ES-I3 (cell line): ENCODE data around the gene PHAF1.
A peak's percentile ranks its signal among the peaks of the same experiment; 100 is the strongest.

Experiments
- H3K36me3 ChIP-seq: 2 replicates; pipeline ENCODE4 v1.6.1; 2013; ENCODE audit warnings: mild to moderate bottlenecking, low read length, control low read depth, moderate library complexity; ENCODE audit not compliant: insufficient read depth
- H3K4me1 ChIP-seq: 2 replicates; pipeline ENCODE4 v1.6.1; 2013; ENCODE audit warnings: mild to moderate bottlenecking, control low read depth, low read length; ENCODE audit not compliant: insufficient read depth
- H3K9ac ChIP-seq: 2 replicates; pipeline ENCODE4 v1.6.1; 2013; ENCODE audit warnings: low read depth, mild to moderate bottlenecking, low read length, moderate library complexity
- H3K9me3 ChIP-seq: 2 replicates; pipeline ENCODE4 v1.6.1; 2013; ENCODE audit warnings: mild to moderate bottlenecking, low read length, moderate library complexity; ENCODE audit not compliant: control insufficient read depth, insufficient read depth

Gene PHAF1

DNA sequence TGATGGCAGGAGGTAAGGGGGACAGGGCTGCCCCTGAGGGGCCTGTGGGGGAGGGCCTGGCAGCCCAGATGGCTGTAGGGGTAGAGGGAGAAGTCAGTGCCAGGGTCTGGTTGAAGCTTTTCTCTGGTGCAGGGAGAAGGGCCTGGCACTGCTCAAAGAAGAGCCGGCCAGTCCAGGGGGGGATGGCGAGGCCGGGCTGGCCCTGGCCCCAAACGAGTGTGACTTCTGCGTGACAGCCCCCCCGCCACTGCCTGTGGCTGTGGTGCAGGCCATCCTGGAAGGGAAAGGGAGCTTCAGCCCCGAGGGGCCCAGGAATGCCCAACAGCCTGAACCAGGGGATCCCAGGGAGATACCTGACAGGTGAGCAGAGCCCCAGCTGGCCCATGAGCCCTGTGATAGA, 57.8 kb downstream of the PHAF1 start:
- H3K4me1 ChIP-seq: no peaks in the 10 kb centered on the region; the same call in 1 of the 2 replicates
- no peaks in the 10 kb centered on the region for H3K36me3 ChIP-seq
- H3K9ac ChIP-seq: no peak overlapping the region
- H3K9me3 ChIP-seq: no peaks in the 10 kb centered on the region; the same call in 1 of the 2 replicates

DNA sequence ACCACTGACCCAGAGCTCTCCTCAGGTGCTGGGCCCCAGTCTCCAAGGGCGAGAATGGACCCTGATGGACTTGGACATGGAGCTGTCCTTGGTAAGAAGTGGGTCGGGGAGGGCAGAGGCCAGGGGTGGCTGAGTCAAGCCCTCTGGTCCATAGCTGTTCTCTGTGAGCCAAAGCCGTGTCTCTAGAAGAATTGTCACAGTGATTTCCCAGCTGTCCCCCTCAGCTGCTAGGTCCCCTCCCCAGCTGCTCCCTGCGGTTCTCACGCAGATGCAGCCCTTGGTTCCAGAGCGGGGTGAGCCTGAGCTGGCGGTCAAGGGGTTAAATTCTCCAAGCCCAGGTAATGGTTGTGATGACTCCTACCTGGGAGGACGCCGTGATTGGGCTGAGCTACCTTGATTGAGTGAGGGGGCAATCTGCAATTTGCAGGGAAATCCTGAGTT, 59.3 kb downstream of the PHAF1 start:
- Histone ChIP-seq H3K4me1 (peaks cover 3% of the 10 kb centered on the region; the same call in 1 of the 2 replicates), H3K36me3 (no peaks in the 10 kb centered on the region)

DNA sequence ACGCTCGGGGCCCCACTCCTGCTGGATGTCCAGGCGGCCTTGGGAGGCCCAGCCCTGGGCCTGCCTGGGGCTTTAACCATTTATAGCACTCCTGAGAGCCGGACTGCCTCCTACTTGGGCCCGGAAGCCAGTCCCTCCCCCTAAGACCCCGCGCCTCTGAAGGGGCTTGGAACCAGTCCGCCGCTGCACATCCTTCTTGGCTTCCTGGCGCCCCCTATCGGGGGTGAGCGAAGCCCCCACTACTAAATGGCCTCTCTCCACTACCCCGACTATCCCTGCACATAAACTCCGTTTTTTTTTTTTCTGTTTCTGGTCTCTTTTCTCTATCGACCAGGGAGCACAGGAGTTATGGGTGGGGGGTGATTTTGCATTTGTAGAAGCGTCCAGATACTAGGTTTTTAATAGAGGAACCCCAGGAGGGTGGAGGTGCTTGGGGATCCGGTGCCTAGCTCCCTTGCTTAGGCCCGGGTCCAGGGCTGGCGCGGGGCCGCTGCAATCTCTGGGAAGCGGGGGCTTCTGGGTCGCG, 60.0 kb downstream of the PHAF1 start:
- peak overlapping the region; percentile 61; the same call in 1 of the 2 replicates for H3K9ac ChIP-seq
- no peaks in the 10 kb centered on the region; the same call in 1 of the 2 replicates for H3K9me3 ChIP-seq
- H3K36me3 ChIP-seq: no peaks in the 10 kb centered on the region
- H3K4me1 ChIP-seq: peaks cover 3% of the 10 kb centered on the region; the same call in 1 of the 2 replicates

More for the DNA sequence above, 59.3 kb downstream of the PHAF1 start:
- Histone ChIP-seq H3K9ac (peak overlapping the region; percentile 61; the same call in 1 of the 2 replicates), H3K9me3 (no peaks in the 10 kb centered on the region; the same call in 1 of the 2 replicates)

DNA sequence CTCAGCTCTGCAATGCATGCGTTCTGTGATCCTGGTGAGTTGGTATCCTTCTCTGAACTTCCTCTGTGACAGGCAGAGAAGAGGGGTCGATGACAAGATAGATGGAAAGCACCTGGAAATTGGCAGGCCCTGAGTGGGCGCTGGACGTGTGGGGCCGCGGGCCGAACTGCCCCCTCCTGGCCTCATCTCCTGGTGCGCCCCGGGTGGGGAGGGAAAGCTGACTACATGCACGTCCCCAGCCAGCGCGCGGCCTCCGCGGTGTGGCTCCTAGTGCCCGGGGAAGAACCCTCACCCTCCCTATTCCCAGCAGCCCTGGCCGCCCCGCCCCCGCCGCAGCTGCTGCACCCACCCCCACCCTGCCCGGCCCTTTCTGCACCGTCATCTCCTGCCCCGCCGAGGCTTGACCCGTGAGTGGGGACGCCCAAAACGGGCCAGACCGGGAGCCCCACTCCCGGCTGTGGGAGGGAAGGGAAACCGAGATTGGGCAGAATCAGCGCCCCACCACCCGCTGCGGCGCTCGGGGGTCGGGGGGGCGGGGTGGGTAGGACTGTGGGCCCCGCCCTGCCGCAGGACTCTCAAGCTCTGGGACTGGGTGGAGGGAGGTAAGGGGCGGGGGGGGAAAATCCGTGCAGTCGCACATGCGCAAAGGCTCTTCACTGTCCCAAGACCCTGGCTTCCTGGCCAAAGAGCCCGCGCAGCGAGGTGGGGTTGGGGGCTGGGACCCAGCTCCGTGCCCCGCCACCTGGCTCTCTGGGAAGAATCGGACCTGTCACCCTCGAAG, 60.6 kb downstream of the PHAF1 start, which contains the start of gene NOL3:
Gene NOL3, plus strand, starts transcription at position 371 of the 781 bp plus-strand sequence.
- H3K36me3 ChIP-seq: no peaks in the 10 kb centered on the region
- peak within 1 kb of the TSS; percentile 61 for H3K9ac ChIP-seq
- peaks cover 3% of the 10 kb centered on the region; the same call in 1 of the 2 replicates for H3K4me1 ChIP-seq
- H3K9me3 ChIP-seq: no peaks in the 10 kb centered on the region

DNA sequence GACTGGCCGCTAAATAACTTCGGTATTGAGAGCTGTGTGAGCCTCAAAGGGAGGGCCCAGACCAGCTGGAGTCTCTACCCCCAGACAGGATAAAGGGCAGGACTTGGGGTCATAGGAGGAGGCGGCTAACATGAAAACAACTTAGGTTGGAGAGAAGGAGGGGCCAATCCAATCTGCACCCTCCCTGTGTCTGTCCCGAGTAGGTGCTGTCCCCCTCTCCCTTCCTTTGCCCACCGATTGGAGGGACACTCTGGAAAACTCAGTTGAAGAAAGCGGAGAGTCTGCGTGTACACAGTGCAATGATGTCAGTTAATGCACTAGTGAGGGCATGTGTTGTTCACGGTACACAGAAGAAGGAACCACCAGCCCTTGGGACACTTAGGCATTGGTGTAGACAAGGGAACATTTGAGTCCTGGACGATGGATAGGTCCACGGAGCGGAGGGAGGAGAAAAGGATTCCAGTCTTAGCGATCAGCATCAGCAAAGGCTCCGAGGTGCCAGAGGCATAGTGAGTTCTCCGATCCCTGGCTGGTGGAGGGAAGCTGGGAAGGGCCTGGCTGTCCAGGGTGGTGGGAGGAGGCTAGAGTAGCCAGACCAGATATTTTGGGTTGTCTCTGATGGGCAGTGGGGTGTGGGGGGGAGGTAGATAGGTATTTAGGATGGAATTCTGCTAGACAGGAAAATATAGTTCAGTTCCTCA, 61.4 kb downstream of the PHAF1 start:
- Histone ChIP-seq H3K9ac (peak overlapping the region; percentile 54), H3K36me3 (no peaks in the 10 kb centered on the region), H3K4me1 (peaks cover 3% of the 10 kb centered on the region; the same call in 1 of the 2 replicates), H3K9me3 (no peaks in the 10 kb centered on the region)

DNA sequence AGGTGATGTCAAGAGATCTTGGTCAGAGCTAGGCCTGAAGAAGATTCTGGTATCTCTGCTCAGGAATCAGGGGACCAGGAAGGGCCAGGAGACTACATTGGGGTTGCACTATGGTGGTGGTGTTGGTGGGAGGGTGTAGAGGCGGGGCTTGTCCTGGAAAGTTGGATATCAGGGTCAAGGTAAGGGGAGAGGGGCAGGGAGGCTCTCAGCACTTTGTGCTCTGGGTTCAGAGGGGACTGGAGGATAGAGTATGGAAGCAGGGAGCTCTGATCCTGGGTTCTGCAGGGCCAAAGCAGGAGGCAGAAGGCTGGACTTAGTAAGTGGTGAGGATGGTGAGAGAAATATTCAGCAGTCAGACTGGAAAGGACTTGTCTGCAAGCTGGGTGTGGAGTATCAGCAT, 63.6 kb downstream of the PHAF1 start:
- no peaks in the 10 kb centered on the region for H3K9me3 ChIP-seq
- H3K9ac ChIP-seq: peak overlapping the region; percentile 53; the same call in 1 of the 2 replicates
- H3K36me3 ChIP-seq: no peaks in the 10 kb centered on the region
- peaks cover 3% of the 10 kb centered on the region; the same call in 1 of the 2 replicates for H3K4me1 ChIP-seq

DNA sequence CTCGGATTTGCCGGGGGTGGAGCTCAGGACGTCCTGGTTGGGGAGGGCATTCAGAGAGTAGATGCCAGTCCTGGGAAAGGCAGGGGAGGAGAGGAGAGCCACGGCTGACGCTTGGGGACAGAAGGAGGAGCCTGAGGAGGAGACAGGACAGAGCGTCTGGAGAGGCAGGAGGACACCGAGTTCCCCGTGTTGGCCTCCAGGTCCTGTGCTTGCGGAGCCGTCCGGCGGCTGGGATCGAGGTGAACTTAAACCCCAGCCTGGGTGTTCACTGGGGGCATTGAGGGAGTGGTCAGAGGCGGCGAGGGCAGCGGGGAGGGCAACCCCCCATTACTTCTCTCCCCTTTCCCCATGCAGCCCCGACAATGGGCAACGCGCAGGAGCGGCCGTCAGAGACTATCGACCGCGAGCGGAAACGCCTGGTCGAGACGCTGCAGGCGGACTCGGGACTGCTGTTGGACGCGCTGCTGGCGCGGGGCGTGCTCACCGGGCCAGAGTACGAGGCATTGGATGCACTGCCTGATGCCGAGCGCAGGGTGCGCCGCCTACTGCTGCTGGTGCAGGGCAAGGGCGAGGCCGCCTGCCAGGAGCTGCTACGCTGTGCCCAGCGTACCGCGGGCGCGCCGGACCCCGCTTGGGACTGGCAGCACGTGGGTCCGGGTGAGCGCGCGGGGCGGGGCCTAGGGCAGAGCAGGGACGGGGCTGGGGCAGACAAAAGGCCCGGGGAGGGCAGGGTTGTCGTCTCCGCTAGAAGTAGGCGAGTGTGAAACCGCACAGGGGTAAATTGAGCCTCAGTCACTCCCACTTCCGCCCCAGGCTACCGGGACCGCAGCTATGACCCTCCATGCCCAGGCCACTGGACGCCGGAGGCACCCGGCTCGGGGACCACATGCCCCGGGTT, 64.3 kb downstream of the PHAF1 start:
- no peaks in the 10 kb centered on the region for H3K9me3 ChIP-seq
- H3K36me3 ChIP-seq: no peaks in the 10 kb centered on the region
- peak overlapping the region; percentile 53 for H3K9ac ChIP-seq
- H3K4me1 ChIP-seq: peaks cover 7% of the 10 kb centered on the region; the same call in 1 of the 2 replicates

DNA sequence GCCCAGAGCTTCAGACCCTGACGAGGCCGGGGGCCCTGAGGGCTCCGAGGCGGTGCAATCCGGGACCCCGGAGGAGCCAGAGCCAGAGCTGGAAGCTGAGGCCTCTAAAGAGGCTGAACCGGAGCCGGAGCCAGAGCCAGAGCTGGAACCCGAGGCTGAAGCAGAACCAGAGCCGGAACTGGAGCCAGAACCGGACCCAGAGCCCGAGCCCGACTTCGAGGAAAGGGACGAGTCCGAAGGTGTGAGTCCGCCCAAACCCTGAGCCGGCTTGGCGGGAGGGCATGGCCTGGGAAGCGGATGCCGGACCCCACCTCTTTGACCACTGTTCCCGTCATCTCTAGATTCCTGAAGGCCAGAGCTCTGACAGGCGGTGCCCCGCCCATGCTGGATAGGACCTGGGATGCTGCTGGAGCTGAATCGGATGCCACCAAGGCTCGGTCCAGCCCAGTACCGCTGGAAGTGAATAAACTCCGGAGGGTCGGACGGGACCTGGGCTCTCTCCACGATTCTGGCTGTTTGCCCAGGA, 65.0 kb downstream of the PHAF1 start:
- Histone ChIP-seq H3K9ac (peak overlapping the region; percentile 53; the same call in 1 of the 2 replicates), H3K4me1 (peaks cover 7% of the 10 kb centered on the region; the same call in 1 of the 2 replicates), H3K9me3 (no peaks in the 10 kb centered on the region), H3K36me3 (no peaks in the 10 kb centered on the region)

DNA sequence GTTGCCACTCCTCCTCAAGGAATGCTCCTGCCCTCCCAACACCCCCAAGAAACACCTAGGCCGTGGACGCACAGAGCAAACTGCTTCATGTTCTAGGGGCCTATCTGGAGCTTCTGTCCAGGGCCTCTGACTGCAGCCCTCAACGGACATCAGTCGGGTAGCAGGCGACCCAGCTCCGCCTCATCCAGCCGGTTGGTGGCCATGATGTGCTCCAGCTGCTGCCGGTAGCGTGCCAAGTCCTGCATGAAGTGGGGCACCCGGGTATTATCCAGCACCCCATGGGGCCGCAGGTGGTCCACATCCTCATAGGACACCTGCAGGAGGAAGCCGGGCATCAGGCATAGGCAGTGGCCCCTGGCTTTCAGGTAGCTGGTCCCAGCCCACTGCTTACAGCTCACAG, 66.9 kb downstream of the PHAF1 start:
- H3K36me3 ChIP-seq: no peaks in the 10 kb centered on the region
- H3K4me1 ChIP-seq: peaks cover 7% of the 10 kb centered on the region; the same call in 1 of the 2 replicates
- no peak overlapping the region for H3K9ac ChIP-seq
- H3K9me3 ChIP-seq: no peaks in the 10 kb centered on the region

DNA sequence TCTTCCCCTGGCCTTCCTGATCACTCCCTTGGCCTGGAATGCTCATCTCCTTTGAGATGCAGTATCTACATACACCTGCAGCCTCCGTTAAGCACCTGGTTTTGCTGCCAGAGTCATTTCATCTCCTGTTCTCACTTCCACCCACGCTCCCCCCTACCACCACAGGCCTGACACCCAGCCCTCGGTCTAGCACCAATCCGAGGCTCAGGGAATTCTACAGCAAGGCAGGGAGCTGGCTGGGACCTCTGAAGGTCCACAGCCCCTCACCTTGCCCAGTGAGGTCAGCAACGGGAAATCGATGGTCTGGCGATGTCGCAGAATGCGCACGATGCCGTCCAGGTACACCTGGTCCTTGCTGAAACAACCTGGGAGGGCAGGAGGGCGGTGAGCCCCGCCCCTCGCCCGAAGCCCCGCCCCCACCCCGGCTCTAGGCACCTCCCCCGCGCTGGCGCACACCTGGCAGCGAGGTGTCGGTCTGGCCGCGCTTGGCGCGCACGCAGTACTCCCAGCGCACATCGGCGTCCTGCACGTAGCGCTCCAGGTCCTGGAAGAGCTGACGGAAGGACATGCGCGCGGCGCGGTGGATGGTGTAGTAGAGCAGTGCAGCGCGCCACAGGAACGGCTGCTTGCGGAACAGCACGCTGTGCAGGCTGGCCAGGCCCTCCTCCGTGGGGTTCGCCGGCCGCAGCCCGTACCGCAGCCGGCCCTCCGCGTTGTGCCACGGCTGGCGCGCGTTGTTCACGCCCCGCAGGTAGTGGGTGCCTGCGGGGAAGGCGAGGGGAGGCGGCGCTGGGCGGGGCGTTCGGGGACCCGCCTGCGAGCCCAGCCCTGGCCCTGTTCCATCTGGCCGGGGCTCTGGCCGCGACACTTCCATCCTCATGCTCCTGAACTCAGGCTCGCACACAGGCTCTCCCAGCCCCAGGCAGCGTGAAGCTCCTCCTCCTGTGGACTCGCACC, 68.3 kb downstream of the PHAF1 start:
- Histone ChIP-seq H3K9me3 (no peaks in the 10 kb centered on the region), H3K9ac (peak overlapping the region; percentile 50), H3K4me1 (peaks cover 7% of the 10 kb centered on the region; the same call in 1 of the 2 replicates), H3K36me3 (no peaks in the 10 kb centered on the region)

DNA sequence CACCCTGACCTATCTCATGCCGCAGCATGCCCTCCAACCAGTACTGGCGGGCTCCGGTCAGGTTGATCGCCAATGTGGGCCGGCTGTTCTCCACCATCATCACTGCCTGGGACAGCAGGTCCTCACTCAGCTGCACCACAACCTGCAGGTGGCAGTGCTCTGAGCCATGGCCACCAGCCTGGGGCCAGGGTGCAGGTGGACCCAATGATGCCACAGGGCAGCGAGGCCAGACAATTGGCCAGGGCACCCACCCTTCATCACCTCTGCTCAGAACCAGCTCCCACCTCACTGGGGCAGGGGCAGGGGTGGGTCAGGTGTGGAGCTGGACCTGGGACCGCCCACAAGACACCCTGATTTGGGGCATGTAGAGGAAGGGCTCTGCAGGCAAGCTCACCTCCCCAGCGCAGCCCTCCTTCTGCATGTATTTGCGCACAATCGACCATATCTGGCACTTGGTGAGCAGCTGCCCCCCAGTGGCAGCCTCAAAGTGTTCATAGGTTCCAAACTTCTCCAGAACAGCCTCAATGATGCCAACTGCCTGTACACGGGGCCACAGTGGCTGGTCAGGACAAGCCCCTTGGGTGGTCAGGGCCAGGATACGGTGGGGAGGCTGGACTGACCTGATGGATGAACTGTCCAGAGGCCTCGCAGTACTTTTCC, 69.8 kb downstream of the PHAF1 start:
- no peaks in the 10 kb centered on the region for H3K36me3 ChIP-seq
- no peak overlapping the region for H3K9ac ChIP-seq
- H3K9me3 ChIP-seq: no peaks in the 10 kb centered on the region
- peaks cover 4% of the 10 kb centered on the region; the same call in 1 of the 2 replicates for H3K4me1 ChIP-seq

DNA sequence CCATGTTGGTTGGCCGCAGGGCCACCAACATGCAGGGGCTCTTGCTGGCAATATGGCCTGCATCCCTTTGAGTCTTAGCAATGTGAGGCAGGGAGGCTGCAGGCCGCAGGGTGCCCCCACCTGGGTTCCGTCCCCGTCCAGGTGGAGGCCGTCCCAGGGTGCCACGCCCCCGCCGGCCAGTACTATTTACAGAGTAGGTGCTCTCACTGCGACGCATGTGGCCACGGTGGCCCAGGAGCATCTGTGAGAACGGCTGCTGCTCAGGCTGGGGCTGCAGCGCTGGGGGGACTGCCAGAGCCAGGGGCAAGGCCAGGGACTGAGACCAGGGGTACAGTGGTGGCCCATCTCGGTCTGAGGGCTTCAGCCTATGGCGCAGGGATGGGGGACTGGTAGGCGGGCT, 70.4 kb downstream of the PHAF1 start:
- Histone ChIP-seq H3K4me1 (peaks cover 4% of the 10 kb centered on the region; the same call in 1 of the 2 replicates), H3K9me3 (no peaks in the 10 kb centered on the region), H3K9ac (no peak overlapping the region), H3K36me3 (no peaks in the 10 kb centered on the region)
